ENCODE data around the gene AOAH. TPM values are rescaled to one million over a fixed set of nuclear protein-coding genes. Genes with fewer than 3 reads are reported as not detected.

Gene AOAH
- total RNA-seq, 4 donors from 2014 or later: 1.1 to 4.8 (median 1.6) TPM

- TF ChIP-seq EP300 (IDR thresholded peaks at IDR 0.05): no peak
- no peak for TF ChIP-seq POLR2A (IDR thresholded peaks at IDR 0.05)
- TF ChIP-seq, protein P1, sequence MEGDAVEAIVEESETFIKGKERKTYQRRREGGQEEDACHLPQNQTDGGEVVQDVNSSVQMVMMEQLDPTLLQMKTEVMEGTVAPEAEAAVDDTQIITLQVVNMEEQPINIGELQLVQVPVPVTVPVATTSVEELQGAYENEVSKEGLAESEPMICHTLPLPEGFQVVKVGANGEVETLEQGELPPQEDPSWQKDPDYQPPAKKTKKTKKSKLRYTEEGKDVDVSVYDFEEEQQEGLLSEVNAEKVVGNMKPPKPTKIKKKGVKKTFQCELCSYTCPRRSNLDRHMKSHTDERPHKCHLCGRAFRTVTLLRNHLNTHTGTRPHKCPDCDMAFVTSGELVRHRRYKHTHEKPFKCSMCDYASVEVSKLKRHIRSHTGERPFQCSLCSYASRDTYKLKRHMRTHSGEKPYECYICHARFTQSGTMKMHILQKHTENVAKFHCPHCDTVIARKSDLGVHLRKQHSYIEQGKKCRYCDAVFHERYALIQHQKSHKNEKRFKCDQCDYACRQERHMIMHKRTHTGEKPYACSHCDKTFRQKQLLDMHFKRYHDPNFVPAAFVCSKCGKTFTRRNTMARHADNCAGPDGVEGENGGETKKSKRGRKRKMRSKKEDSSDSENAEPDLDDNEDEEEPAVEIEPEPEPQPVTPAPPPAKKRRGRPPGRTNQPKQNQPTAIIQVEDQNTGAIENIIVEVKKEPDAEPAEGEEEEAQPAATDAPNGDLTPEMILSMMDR (IDR thresholded peaks at IDR 0.05): no peak
- no peak for TF ChIP-seq POLR2AphosphoS5 (IDR thresholded peaks at IDR 0.05)
- WGBS: 68% methylated on average over 10 of the region's 10 CpGs
- no peaks in the 10 kb centered on the region for H3K36me3 ChIP-seq
- no peak overlapping the region for H3K4me3 ChIP-seq
- no peak for DNase-seq (ENCODE audit: low spot score in 2 of 2)
- H3K4me1 ChIP-seq: no peaks in the 10 kb centered on the region
- no peaks in the 10 kb centered on the region for H3K27me3 ChIP-seq
- no peak overlapping the region for H3K27ac ChIP-seq
- no peaks in the 10 kb centered on the region for H3K9me3 ChIP-seq
Observed at GRCh38 chr7:36615852-36616540, 108.3 kb downstream of the AOAH start.

GRCh38 chr7:36614959-36615358 lies 109.3 kb downstream of the AOAH start:
- WGBS: 59% methylated on average over 2 of the region's 2 CpGs
- Histone ChIP-seq H3K4me1 (no peaks in the 10 kb centered on the region), H3K36me3 (no peaks in the 10 kb centered on the region), H3K4me3 (no peak overlapping the region), H3K27me3 (no peaks in the 10 kb centered on the region), H3K27ac (no peak overlapping the region), H3K9me3 (no peaks in the 10 kb centered on the region)
- TF ChIP-seq EP300 (IDR thresholded peaks at IDR 0.05): no peak
- TF ChIP-seq POLR2AphosphoS5 (IDR thresholded peaks at IDR 0.05): no peak
- TF ChIP-seq, protein P1 (IDR thresholded peaks at IDR 0.05): no peak
- TF ChIP-seq POLR2A (IDR thresholded peaks at IDR 0.05): no peak
- no peak for DNase-seq (ENCODE audit: low spot score in 2 of 2)

DNA sequence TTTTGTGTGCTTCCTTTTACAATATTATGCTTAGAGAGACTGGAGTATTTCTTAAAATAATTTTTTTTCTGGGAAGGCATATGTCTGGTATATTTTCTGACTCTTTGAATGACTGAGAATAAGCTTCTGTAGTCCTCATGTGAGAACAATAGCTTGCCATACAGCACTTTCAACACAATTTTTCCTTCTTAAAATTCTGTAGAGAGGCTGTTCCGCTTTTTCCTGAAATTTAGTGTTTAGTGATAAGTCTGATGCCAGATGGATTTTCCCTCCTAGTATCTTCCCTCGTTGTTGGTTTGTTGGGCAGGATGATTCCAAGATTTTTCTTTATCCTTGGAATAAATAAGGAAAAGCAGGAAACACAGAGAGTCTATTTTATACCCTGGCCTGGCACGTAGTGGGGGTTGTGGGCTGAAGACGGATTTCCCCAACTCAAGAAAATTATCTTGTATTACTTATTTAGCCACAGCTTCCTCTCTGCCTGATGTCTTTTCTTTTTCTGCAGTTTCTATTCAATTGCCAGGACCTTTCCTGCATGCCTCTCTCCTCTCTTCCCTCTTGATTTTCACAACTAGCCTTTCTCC lies 111.2 kb downstream of the AOAH start:
- no peak for DNase-seq (ENCODE audit: low spot score in 2 of 2)
- no peaks in the 10 kb centered on the region for H3K27me3 ChIP-seq
- no peaks in the 10 kb centered on the region for H3K4me1 ChIP-seq
- no peaks in the 10 kb centered on the region for H3K9me3 ChIP-seq
- H3K27ac ChIP-seq: no peak overlapping the region
- no peak overlapping the region for H3K4me3 ChIP-seq
- 66% methylated on average over 4 of the region's 4 CpGs for WGBS
- H3K36me3 ChIP-seq: no peaks in the 10 kb centered on the region
- TF ChIP-seq POLR2A (IDR thresholded peaks at IDR 0.05) (no peak), EP300 (IDR thresholded peaks at IDR 0.05) (no peak), POLR2AphosphoS5 (IDR thresholded peaks at IDR 0.05) (no peak)
- TF ChIP-seq, protein P1 (IDR thresholded peaks at IDR 0.05): no peak

DNA sequence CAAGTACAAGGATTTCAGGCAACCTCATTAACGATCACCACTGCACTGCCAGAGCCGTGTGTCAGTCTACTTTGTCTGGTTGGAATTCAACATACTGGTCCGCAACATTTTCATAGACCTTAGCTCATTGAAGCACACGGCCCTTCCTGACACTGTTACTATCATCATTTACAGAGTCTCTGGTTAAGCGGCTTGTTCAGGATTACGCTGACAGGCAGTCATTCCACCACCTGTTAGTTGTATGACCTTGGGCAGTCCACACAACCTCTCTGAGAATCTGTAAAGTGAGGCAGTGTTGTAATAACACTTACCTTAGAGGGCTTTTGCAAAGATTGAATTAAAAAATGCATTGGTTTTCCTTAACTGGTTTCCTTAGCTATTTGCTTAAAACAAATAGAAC lies 112.6 kb downstream of the AOAH start:
- Histone ChIP-seq H3K4me1 (no peaks in the 10 kb centered on the region), H3K27ac (no peak overlapping the region), H3K9me3 (no peaks in the 10 kb centered on the region), H3K27me3 (no peaks in the 10 kb centered on the region), H3K36me3 (no peaks in the 10 kb centered on the region), H3K4me3 (no peak overlapping the region)
- no peak for DNase-seq (ENCODE audit: low spot score in 2 of 2)
- WGBS: 85% methylated on average over 6 of the region's 6 CpGs
- TF ChIP-seq POLR2AphosphoS5 (IDR thresholded peaks at IDR 0.05) (no peak), POLR2A (IDR thresholded peaks at IDR 0.05) (no peak), EP300 (IDR thresholded peaks at IDR 0.05) (no peak)
- TF ChIP-seq, protein P1 (IDR thresholded peaks at IDR 0.05): no peak

DNA sequence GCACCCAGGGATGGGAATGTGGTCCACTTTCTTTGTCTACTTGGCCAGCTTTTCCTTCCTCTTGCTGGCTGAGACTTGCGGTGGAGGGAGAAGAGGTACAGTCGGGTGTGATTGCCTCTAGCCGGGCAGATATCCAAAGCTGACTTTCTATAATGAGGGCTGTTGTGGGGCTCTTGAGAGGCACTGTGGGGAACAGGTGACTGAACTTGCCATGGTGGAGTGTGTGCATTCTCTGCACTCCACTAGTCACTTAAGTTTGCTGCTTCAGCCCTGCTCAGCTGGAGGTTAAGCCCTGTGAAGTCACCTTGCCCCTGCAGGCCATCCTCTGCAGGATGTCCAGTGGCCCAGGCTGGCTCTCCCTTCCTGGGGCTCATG lies 116.6 kb downstream of the AOAH start:
- no peak for DNase-seq (ENCODE audit: low spot score in 2 of 2)
- Histone ChIP-seq H3K4me3 (no peak overlapping the region), H3K4me1 (no peaks in the 10 kb centered on the region), H3K9me3 (no peaks in the 10 kb centered on the region), H3K36me3 (no peaks in the 10 kb centered on the region), H3K27ac (no peak overlapping the region), H3K27me3 (no peaks in the 10 kb centered on the region)
- TF ChIP-seq POLR2A (IDR thresholded peaks at IDR 0.05) (no peak), POLR2AphosphoS5 (IDR thresholded peaks at IDR 0.05) (no peak)
- TF ChIP-seq, protein P1 (IDR thresholded peaks at IDR 0.05): no peak
- 55% methylated on average over 2 of the region's 3 CpGs for WGBS

Data from suprapubic skin (tissue), 4 donors.